ENCODE data around the gene FIZ1. TPM values are rescaled to one million over a fixed set of nuclear protein-coding genes. Genes with fewer than 3 reads are reported as not detected.

Gene FIZ1
- total and polyA plus RNA-seq, 2 experiments from 2014 or later, result 5.4 to 10.1 TPM

DNA sequence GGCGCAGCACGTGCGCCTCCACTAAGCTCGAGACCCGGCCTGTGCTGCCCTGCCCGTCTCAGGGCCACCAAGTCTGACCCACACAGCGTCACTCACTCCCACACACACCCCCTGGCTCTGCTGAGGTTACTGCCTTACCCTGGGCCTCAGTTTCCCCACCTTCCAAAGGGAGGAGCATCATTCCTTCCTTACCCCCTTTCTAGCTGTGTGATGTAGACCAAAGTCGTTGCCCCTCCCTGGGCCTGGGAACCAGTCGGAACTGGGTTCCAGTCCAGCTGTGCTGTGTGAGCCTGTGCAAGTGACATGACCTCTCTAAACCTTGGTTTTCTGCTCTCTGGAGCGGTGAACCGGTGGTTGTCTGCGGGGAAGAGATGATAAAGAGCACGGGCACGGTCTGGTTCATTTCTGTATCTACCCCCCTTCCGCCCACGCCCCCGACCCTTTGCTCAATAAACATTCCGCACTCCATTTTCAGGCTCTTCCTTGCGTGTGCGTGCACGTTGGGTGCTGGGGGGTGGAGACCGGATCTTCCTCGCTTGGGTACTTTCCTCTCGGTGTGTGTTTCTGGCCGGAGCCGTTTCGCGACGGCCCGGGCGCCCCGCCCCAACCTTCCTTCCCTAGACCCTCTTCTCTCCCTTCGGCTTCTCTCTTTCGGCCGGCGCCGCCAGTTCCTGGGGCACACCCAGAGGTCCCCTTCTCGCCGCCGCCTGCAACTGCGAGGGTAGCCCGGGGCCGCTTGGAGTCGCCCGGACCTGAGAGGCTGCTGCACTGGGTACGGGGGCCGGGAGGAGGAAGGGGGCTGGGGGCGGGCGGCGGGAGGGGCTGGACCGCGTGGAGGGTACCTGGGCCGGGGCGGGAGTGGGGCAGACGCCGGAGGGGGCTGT lies 43.9 kb upstream of the FIZ1 start, which contains the start of gene ZNF581:
Gene ZNF581 (plus strand): TSS at position 647 of the 884 bp plus-strand sequence. CDS start 923 bp downstream, outside the sequence.
- Histone ChIP-seq H3K27me3 (ENCODE audit: insufficient read depth) (no peaks in the 10 kb centered on the region), H2AFZ (peak within 1 kb of the TSS; percentile 80; the same call in 1 of the 2 replicates), H3F3A (replicated peaks; ENCODE audit: low read depth) (peaks cover 35% of the 10 kb centered on the region), H3K79me2 (replicated peaks; ENCODE audit: insufficient read depth) (peaks cover 37% of the 10 kb centered on the region), H4K20me1 (replicated peaks; ENCODE audit: insufficient read depth) (no peaks in the 10 kb centered on the region), H3K4me2 (peak within 1 kb of the TSS; percentile 96), H3K27ac (ENCODE audit: low read depth) (0 out of 2 replicates have a peak within 1 kb of the TSS, but pooled peaks have one; percentile 59), H3K4me1 (ENCODE audit: insufficient read depth) (no peaks in the 10 kb centered on the region; the same call in 1 of the 2 replicates), H3K9me2 (ENCODE audit: insufficient read depth) (0 out of 2 replicates have a peak, but pooled peaks cover 3% of the 10 kb centered on the region), H3K4me3 (peak within 1 kb of the TSS; percentile 89), H3K36me3 (ENCODE audit: insufficient read depth) (no peaks in the 10 kb centered on the region)
- H3K4me1 Mint-ChIP-seq, result peaks cover 25% of the 10 kb centered on the region
- peaks cover 39% of the 10 kb centered on the region for H3K27me3 Mint-ChIP-seq (ENCODE audit: insufficient read depth, low read depth, poor library complexity)
- H3K27ac Mint-ChIP-seq, result peak within 1 kb of the TSS; percentile 97
- TF ChIP-seq STAT1 (IDR thresholded peaks at IDR 0.05; ENCODE audit: unreplicated experiment), result no peak
- TF ChIP-seq ZNF114 (CRISPR knock-in tag; IDR thresholded peaks at IDR 0.05), result no peak
- TF ChIP-seq POLR2AphosphoS5 (IDR thresholded peaks at IDR 0.05; ENCODE audit: low read depth), result peak; percentile 59; the same call in 1 of the 2 replicates
- TF ChIP-seq, protein P1, sequence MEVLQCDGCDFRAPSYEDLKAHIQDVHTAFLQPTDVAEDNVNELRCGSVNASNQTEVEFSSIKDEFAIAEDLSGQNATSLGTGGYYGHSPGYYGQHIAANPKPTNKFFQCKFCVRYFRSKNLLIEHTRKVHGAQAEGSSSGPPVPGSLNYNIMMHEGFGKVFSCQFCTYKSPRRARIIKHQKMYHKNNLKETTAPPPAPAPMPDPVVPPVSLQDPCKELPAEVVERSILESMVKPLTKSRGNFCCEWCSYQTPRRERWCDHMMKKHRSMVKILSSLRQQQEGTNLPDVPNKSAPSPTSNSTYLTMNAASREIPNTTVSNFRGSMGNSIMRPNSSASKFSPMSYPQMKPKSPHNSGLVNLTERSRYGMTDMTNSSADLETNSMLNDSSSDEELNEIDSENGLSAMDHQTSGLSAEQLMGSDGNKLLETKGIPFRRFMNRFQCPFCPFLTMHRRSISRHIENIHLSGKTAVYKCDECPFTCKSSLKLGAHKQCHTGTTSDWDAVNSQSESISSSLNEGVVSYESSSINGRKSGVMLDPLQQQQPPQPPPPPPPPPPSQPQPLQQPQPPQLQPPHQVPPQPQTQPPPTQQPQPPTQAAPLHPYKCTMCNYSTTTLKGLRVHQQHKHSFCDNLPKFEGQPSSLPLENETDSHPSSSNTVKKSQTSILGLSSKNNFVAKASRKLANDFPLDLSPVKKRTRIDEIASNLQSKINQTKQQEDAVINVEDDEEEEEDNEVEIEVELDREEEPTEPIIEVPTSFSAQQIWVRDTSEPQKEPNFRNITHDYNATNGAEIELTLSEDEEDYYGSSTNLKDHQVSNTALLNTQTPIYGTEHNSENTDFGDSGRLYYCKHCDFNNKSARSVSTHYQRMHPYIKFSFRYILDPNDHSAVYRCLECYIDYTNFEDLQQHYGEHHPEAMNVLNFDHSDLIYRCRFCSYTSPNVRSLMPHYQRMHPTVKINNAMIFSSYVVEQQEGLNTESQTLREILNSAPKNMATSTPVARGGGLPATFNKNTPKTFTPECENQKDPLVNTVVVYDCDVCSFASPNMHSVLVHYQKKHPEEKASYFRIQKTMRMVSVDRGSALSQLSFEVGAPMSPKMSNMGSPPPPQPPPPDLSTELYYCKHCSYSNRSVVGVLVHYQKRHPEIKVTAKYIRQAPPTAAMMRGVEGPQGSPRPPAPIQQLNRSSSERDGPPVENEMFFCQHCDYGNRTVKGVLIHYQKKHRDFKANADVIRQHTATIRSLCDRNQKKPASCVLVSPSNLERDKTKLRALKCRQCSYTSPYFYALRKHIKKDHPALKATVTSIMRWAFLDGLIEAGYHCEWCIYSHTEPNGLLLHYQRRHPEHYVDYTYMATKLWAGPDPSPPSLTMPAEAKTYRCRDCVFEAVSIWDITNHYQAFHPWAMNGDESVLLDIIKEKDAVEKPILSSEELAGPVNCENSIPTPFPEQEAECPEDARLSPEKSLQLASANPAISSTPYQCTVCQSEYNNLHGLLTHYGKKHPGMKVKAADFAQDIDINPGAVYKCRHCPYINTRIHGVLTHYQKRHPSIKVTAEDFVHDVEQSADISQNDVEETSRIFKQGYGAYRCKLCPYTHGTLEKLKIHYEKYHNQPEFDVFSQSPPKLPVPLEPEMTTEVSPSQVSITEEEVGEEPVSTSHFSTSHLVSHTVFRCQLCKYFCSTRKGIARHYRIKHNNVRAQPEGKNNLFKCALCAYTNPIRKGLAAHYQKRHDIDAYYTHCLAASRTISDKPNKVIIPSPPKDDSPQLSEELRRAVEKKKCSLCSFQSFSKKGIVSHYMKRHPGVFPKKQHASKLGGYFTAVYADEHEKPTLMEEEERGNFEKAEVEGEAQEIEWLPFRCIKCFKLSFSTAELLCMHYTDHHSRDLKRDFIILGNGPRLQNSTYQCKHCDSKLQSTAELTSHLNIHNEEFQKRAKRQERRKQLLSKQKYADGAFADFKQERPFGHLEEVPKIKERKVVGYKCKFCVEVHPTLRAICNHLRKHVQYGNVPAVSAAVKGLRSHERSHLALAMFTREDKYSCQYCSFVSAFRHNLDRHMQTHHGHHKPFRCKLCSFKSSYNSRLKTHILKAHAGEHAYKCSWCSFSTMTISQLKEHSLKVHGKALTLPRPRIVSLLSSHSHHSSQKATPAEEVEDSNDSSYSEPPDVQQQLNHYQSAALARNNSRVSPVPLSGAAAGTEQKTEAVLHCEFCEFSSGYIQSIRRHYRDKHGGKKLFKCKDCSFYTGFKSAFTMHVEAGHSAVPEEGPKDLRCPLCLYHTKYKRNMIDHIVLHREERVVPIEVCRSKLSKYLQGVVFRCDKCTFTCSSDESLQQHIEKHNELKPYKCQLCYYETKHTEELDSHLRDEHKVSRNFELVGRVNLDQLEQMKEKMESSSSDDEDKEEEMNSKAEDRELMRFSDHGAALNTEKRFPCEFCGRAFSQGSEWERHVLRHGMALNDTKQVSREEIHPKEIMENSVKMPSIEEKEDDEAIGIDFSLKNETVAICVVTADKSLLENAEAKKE (CRISPR knock-in tag; IDR thresholded peaks at IDR 0.05), result no peak
- no peak for TF ChIP-seq ZNF331 (CRISPR knock-in tag; IDR thresholded peaks at IDR 0.05; ENCODE audit: low read depth)
- peak; percentile 77 for TF ChIP-seq CREB1 (CRISPR knock-in tag; IDR thresholded peaks at IDR 0.05; ENCODE audit: low read depth)
- TF ChIP-seq EZH2phosphoT487 (IDR thresholded peaks at IDR 0.05; ENCODE audit: unreplicated experiment), result no peak
- no peak for TF ChIP-seq EZH2 (IDR thresholded peaks at IDR 0.05; ENCODE audit: low read depth, unreplicated experiment)
- TF ChIP-seq JUNB (IDR thresholded peaks at IDR 0.05; ENCODE audit: unreplicated experiment), result no peak
- TF ChIP-seq, protein P2, sequence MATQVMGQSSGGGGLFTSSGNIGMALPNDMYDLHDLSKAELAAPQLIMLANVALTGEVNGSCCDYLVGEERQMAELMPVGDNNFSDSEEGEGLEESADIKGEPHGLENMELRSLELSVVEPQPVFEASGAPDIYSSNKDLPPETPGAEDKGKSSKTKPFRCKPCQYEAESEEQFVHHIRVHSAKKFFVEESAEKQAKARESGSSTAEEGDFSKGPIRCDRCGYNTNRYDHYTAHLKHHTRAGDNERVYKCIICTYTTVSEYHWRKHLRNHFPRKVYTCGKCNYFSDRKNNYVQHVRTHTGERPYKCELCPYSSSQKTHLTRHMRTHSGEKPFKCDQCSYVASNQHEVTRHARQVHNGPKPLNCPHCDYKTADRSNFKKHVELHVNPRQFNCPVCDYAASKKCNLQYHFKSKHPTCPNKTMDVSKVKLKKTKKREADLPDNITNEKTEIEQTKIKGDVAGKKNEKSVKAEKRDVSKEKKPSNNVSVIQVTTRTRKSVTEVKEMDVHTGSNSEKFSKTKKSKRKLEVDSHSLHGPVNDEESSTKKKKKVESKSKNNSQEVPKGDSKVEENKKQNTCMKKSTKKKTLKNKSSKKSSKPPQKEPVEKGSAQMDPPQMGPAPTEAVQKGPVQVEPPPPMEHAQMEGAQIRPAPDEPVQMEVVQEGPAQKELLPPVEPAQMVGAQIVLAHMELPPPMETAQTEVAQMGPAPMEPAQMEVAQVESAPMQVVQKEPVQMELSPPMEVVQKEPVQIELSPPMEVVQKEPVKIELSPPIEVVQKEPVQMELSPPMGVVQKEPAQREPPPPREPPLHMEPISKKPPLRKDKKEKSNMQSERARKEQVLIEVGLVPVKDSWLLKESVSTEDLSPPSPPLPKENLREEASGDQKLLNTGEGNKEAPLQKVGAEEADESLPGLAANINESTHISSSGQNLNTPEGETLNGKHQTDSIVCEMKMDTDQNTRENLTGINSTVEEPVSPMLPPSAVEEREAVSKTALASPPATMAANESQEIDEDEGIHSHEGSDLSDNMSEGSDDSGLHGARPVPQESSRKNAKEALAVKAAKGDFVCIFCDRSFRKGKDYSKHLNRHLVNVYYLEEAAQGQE (IDR thresholded peaks at IDR 0.05; ENCODE audit: unreplicated experiment), result no peak
- TF ChIP-seq, protein P3, sequence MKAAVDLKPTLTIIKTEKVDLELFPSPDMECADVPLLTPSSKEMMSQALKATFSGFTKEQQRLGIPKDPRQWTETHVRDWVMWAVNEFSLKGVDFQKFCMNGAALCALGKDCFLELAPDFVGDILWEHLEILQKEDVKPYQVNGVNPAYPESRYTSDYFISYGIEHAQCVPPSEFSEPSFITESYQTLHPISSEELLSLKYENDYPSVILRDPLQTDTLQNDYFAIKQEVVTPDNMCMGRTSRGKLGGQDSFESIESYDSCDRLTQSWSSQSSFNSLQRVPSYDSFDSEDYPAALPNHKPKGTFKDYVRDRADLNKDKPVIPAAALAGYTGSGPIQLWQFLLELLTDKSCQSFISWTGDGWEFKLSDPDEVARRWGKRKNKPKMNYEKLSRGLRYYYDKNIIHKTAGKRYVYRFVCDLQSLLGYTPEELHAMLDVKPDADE (IDR thresholded peaks at IDR 0.05), result peak; percentile 46; the same call in 1 of the 2 replicates
- TF ChIP-seq NANOG (IDR thresholded peaks at IDR 0.05; ENCODE audit: borderline replicate concordance), result no peak
- TF ChIP-seq, protein P4, sequence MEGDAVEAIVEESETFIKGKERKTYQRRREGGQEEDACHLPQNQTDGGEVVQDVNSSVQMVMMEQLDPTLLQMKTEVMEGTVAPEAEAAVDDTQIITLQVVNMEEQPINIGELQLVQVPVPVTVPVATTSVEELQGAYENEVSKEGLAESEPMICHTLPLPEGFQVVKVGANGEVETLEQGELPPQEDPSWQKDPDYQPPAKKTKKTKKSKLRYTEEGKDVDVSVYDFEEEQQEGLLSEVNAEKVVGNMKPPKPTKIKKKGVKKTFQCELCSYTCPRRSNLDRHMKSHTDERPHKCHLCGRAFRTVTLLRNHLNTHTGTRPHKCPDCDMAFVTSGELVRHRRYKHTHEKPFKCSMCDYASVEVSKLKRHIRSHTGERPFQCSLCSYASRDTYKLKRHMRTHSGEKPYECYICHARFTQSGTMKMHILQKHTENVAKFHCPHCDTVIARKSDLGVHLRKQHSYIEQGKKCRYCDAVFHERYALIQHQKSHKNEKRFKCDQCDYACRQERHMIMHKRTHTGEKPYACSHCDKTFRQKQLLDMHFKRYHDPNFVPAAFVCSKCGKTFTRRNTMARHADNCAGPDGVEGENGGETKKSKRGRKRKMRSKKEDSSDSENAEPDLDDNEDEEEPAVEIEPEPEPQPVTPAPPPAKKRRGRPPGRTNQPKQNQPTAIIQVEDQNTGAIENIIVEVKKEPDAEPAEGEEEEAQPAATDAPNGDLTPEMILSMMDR (conservative IDR thresholded peaks at IDR 0.05; ENCODE audit: low read depth in 2 of 2), result no peak
- ATAC-seq (peak; percentile 20), DNase-seq (ENCODE audit: low spot score) (peak; percentile 85)
- H3K4me3 Mint-ChIP-seq, result peak within 1 kb of the TSS; percentile 84
- H3K36me3 Mint-ChIP-seq (ENCODE audit: low read depth), result peaks cover 47% of the 10 kb centered on the region
- H3K9me3 Mint-ChIP-seq, result peaks cover 8% of the 10 kb centered on the region
